ENCODE results near the gene PLXNA4.

Gene PLXNA4

GRCh38 chr7:132240821-132241422, 335.3 kb downstream of the PLXNA4 start:
- DNase-seq (ENCODE audit: low spot score): no peak

GRCh38 chr7:132240262-132240661, 336.0 kb downstream of the PLXNA4 start:
- DNase-seq (ENCODE audit: low spot score): no peak

GRCh38 chr7:132239422-132239994, 336.8 kb downstream of the PLXNA4 start:
- DNase-seq (ENCODE audit: low spot score): no peak

DNA sequence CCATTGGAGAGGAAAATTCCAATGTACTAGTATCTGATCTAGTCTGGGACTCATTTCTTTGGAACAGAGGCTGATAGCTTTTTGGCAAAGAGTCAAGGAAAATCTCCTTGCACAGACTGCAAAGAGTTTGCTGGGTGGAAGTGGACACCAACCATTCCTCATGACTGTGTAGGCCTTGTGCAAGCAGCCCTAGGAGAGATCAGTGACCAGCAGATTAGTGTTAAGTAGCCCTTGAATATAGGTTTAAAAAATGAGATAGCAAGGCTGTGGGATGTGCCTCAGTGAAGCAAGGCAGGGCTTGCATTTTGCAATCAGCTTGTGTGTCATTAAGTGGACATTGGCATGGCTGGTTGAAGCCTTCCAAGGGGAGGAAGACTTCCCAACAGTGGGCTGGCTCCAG, 341.6 kb downstream of the PLXNA4 start:
- no peak for DNase-seq (ENCODE audit: low spot score)

GRCh38 chr7:132232406-132232805, 343.9 kb downstream of the PLXNA4 start:
- no peak for DNase-seq (ENCODE audit: low spot score)

GRCh38 chr7:132230462-132230861, 345.8 kb downstream of the PLXNA4 start:
- no peak for DNase-seq (ENCODE audit: low spot score)

DNA sequence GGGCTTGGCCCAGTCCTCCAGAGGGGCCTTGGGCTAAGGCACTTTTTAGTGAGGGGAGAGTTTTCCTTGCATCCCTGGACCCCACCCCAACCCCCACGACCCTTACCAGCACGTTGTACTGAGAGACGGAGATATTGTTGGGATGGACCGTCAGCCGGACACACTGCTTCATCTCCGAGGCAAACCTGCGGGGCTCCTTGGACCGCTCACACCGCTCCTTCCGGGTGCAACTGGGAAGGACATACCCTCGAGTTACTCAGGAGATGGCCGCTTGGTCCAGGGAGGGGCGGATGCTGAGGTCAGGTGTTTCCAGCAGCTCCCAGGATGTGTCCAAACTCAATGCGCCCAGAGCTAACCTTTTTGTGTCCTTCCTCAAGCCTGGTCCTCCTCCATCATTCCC, 348.0 kb downstream of the PLXNA4 start:
- DNase-seq (ENCODE audit: low spot score): no peak

DNA sequence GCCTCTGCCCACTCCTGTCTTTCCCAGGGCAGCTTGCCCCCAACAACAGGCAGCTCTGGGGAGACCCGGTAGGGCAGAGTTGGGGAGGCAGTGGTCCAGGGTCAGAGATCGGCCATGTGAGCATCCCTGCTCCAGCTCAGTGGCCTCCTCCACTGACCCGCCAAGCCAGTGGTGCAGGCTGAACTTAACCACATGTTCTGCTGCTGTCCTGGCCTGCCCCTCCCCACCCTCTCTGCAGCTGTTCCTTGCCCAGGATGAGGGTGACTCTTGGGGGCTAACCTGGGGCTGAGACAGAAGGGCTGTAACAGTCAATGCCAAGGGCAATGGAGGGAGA, 349.3 kb downstream of the PLXNA4 start:
- no peak for DNase-seq (ENCODE audit: low spot score)

- DNase-seq (ENCODE audit: low spot score): no peak
Measured at GRCh38 chr7:132226046-132226956, 350.0 kb downstream of the PLXNA4 start.

DNA sequence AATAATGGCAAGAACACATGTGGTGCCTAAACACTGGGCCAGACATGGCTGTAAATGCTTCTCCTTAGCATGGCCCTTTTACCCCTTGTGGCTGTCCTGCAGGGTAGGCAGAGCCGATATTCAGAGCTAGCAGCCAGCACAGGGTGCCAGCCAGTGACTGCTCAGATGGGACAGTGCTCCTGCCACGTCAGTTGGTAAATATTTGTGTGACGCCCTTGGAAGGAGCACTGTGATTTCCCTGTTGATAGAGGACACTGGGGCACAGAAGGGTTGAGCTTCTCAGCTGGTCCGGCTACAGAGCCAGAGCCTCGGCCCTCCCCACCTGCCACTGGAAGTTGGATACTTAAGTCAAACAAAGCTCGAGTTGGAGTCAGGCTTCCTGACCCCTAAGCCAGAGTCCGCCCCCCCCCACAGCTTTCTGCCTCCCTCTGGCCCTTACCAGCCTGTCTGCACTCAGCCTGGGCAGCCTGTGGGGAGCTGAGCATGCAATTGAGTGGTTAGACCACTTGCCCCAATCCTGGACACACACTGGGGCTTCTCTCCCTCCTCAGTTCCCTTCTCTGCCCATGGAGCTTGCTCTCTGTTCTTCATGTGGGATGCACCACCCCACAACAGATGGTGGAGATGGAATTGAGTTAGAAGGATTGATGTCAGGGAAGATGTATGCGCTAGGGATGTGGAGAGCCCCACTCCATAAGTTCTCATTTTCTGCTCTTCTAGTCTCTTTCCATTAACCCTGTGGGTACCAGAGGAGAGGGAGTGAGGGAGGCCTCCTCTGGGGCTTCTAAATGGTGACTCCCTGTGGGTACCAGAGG, 350.8 kb downstream of the PLXNA4 start:
- no peak for DNase-seq (ENCODE audit: low spot score)

GRCh38 chr7:132221356-132221755, 354.9 kb downstream of the PLXNA4 start:
- no peak for DNase-seq (ENCODE audit: low spot score)

DNA sequence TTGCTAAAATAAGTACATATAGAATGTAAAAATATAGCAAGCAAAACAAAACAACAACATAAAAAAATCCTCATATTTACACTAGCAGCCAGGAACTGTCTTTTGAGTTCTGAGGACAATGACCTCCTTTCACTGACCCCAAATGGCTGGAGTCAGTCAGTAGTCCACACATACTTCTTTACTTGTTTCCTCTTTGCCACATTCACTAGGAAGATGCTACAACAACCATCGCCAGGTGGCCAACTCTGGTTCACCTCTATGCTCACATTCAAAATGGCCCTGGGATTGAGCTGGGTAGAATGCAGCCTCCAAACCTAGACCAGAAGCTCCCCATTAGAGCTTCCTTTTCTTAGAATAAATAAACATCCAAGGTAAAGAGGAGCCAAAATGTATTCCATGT, 356.2 kb downstream of the PLXNA4 start:
- no peak for DNase-seq (ENCODE audit: low spot score)

- no peak for DNase-seq (ENCODE audit: low spot score)
Measured at GRCh38 chr7:132218876-132219275, 357.4 kb downstream of the PLXNA4 start.

DNA sequence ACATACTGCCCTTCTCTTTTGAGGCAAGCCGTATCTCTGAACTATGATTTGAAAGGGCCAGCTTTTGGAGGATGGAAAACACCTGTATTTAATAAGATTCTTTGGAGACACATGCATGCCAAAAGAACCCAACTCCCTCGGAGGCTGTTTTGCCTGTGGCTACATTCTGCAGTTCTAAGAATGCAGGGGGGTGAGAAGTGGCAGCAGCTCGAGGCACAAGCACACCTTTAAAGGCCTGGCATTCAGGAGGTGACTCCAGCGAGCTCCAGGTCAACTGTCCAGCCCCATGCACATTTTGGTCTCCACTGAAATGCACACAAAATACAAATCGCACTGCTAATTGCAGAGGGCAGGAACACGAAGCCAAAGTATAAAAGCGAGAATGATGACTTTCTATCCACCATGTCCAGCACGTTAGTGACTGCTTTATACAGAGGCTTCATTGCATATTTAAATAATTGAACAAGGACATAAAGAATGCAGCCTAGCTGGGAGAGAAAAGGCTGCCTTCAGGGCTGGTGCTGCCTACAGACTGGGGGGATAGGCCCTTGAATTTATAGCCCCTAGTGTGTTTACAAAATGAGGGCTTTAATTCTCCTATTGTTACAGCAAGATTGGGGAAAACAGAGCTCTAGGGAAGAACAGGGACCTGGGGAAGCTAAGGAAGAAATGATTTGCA, 359.3 kb downstream of the PLXNA4 start:
- no peak for DNase-seq (ENCODE audit: low spot score)

- no peak for DNase-seq (ENCODE audit: low spot score)
Measured at GRCh38 chr7:132214452-132214851, 361.8 kb downstream of the PLXNA4 start.

GRCh38 chr7:132213583-132213982, 362.7 kb downstream of the PLXNA4 start:
- no peak for DNase-seq (ENCODE audit: low spot score)

- no peak for DNase-seq (ENCODE audit: low spot score)
Measured at GRCh38 chr7:132211971-132212370, 364.3 kb downstream of the PLXNA4 start.

DNA sequence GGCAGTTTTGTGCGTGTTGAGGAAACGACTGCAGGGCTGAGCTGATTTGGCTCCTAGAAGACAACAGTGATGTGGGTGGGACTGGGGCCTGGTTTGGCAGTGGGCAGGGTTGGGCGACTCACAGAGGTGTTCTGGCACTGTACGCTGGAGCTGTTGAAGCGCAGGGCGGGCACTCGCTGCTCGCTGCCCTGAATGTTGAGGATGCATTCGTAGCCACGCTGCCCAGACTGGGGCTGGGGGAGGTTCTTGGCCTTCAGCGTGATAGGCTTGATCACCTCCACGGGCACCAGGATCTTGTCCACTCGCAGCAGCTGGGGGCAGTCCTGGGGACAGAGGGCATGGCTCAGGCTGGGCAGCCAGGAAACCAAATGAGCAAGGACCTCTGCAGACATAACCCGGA, 365.4 kb downstream of the PLXNA4 start:
- DNase-seq (ENCODE audit: low spot score): no peak

- no peak for DNase-seq (ENCODE audit: low spot score)
Measured at GRCh38 chr7:132207782-132208181, 368.5 kb downstream of the PLXNA4 start.

DNA sequence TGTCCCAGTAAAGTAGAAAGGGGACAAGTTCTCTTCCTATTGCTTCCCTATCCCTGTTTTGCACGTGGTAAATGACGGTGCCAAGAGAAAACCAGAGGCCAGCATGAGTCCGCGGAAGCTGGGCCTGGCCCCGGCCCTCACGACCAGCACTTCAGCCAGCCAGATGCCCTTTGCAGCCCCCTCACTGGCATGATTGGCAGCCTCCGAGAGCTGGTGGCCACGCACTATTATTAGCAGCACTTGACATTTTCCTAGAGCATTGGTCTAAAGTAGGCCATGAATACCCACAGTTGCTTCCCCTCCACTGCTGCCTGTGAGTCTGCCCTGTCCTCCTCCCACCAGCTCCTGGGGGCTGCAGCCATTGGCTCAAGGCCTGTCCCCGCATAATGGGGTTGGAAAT, 369.1 kb downstream of the PLXNA4 start:
- no peak for DNase-seq (ENCODE audit: low spot score)

DNA sequence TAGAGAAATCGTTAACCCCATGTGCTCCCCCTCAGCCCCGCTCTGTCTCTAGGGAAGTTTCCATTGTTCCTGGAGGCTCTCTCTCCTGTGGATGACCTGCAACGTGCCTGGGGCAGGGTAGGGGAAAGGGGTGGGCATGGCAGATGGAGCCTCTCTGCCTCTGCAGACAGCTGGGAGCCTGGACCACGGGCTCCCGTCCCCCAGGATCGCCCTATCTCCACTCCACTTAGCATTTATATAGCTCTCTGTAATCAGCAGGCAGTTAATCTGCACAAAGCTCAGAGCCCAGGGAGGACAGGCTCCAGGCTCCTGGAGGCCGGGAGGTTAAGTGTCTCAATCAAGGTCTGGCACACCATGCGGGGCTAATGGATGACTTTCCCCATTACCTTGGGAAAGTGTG, 369.7 kb downstream of the PLXNA4 start:
- no peak for DNase-seq (ENCODE audit: low spot score)

DNA sequence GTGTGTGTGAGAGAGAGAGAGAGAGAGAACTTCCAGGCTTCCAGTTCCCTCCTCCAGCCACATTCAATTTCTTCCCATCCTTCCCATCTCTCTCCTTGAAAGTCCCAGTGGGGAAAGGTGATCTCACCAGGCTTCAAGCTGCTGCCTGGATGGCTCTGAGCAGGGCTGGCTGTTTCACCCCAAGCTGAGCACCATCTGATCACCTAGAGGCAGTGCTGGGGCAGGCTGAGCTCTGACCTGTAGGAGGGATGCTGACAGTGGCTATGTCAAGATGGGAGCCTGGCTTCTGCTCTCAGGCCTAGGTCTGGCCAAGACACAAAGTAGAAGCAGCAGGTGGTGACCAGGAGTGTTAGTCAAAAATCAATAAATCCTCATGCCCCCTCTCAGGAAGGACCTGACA, 370.8 kb downstream of the PLXNA4 start:
- no peak for DNase-seq (ENCODE audit: low spot score)
